GM12878 (cell line): ENCODE results near the gene GRPEL2. TPM values are rescaled to one million over a fixed set of nuclear protein-coding genes. Genes with fewer than 3 reads are reported as not detected.

Experiments used
- ATAC-seq: fragments of 200-7000 bp; cut with Tn5 transposase; 3 replicates; pipeline ENCODE4 v1.9.1; 2020; ENCODE audit warnings: mild to moderate bottlenecking, moderate library complexity
- BruUV-seq: library from RNA; stranded (reverse); fragments of 400-500 nt; replicated peaks from 2 replicates; lab custom pipeline; 2021; lab: Mats Ljungman, UMichigan
- CTCF ChIA-PET: fragments of 300-600 bp; sonication (Branson Sonifier 250); formaldehyde crosslinking; extraction: SDS; loops from one replicate; lab custom pipeline; 2021; ENCODE audit warnings: inconsistent platforms; lab: Yijun Ruan, JAX
- POLR2A ChIA-PET: fragments of 350-600 bp; formaldehyde crosslinking; extraction: SDS; loops from one replicate; lab custom pipeline; 2021; ENCODE audit warnings: inconsistent platforms; lab: Charles Lee
- RAD21 ChIA-PET: fragments of 300-600 bp; sonication (Branson Sonifier 250); formaldehyde crosslinking; loops from one replicate; lab custom pipeline; 2023; ENCODE audit warnings: antibody characterized with exemption; ENCODE audit not compliant: unreplicated experiment; lab: Charles Lee
- SMC1A ChIA-PET: fragments of 300-600 bp; sonication (Branson Sonifier 250); formaldehyde crosslinking; loops from one replicate; lab custom pipeline; 2023; ENCODE audit not compliant: unreplicated experiment, uncharacterized antibody; lab: Charles Lee
- DNase-seq: peaks from one replicate; pipeline ENCODE4 v3.0.0-alpha.2; 2011; ENCODE audit warnings: low read depth, low spot score
- FAIRE-seq: peaks from 3 replicates; lab custom pipeline; 2011; peaks lifted over from hg19 to GRCh38; lab: Jason Lieb, UNC
- H2AFZ ChIP-seq: 2 replicates; pipeline ENCODE4 v1.6.0; 2011; ENCODE audit warnings: low read depth, low read length, control low read depth; ENCODE audit not compliant: control insufficient read depth
- H3K27ac ChIP-seq: 2 replicates; pipeline ENCODE4 v1.5.1; 2011; ENCODE audit warnings: control low read depth; ENCODE audit not compliant: control insufficient read depth, insufficient read depth
- H3K27me3 ChIP-seq, 2 experiments: replicated peaks in 1 of 2; 2 replicates each; pipeline versions ENCODE4 v1.6.0 to v1.6.1; 2011; ENCODE audit warnings: low read length in 1 of 2; ENCODE audit not compliant: control insufficient read depth in 2 of 2, insufficient read depth in 2 of 2
- H3K36me3 ChIP-seq, 2 experiments: 2 replicates each; pipeline ENCODE4 v1.5.1; 2011; ENCODE audit warnings: low read length in 1 of 2; ENCODE audit not compliant: control insufficient read depth in 2 of 2, insufficient read depth in 2 of 2
- H3K4me1 ChIP-seq: 2 replicates; pipeline ENCODE4 v1.6.1; 2011; ENCODE audit warnings: mild to moderate bottlenecking, low read length, moderate library complexity, mixed read lengths; ENCODE audit not compliant: control insufficient read depth, insufficient read depth
- H3K4me2 ChIP-seq: 2 replicates; pipeline ENCODE4 v1.6.0; 2011; ENCODE audit warnings: control low read depth; ENCODE audit not compliant: control insufficient read depth, insufficient read depth
- H3K4me3 ChIP-seq: fragments of 200-600 bp; sonication (generic); 2 replicates; pipeline ENCODE4 v1.5.1; 2016
- H3K79me2 ChIP-seq: 2 replicates; pipeline ENCODE4 v1.6.0; 2011; ENCODE audit warnings: low read length; ENCODE audit not compliant: control insufficient read depth, insufficient read depth
- H3K9ac ChIP-seq: 2 replicates; pipeline ENCODE4 v1.8.0; 2011; ENCODE audit warnings: low read length, control low read depth, mixed read lengths; ENCODE audit not compliant: control insufficient read depth, insufficient read depth
- H3K9me3 ChIP-seq: replicated peaks from 3 replicates; pipeline ENCODE4 v1.5.1; 2011; ENCODE audit warnings: mild to moderate bottlenecking, low read length; ENCODE audit not compliant: control insufficient read depth, insufficient read depth
- H4K20me1 ChIP-seq: 2 replicates; pipeline ENCODE4 v1.6.0; 2011; ENCODE audit not compliant: control insufficient read depth, insufficient read depth
- ATF7 ChIP-seq: fragments of 450-650 bp; IDR thresholded peaks from 2 replicates; pipeline ENCODE4 v1.6.1; 2016; ENCODE audit warnings: low read depth, mild to moderate bottlenecking
- BACH1 ChIP-seq: fragments of 450-650 bp; IDR thresholded peaks from 2 replicates; pipeline ENCODE4 v1.6.1; 2017; ENCODE audit warnings: mild to moderate bottlenecking, borderline replicate concordance
- FOXK2 ChIP-seq: fragments of 450-650 bp; IDR thresholded peaks from 2 replicates; pipeline ENCODE4 v1.6.1; 2017; ENCODE audit warnings: mild to moderate bottlenecking, moderate library complexity
- HDAC2 ChIP-seq: fragments of 200-600 bp; sonication (generic); IDR thresholded peaks from 2 replicates; pipeline ENCODE4 v1.6.1; 2017
- KLF5 ChIP-seq: fragments of 450-650 bp; IDR thresholded peaks from 2 replicates; pipeline ENCODE4 v1.6.1; 2014; ENCODE audit warnings: mild to moderate bottlenecking; ENCODE audit not compliant: partially characterized antibody
- MEF2B ChIP-seq: fragments of 450-650 bp; IDR thresholded peaks from 2 replicates; pipeline ENCODE4 v1.6.1; 2018; ENCODE audit warnings: mild to moderate bottlenecking, moderate library complexity; ENCODE audit not compliant: partially characterized antibody, poor library complexity, severe bottlenecking
- WGBS: methylation state at CpG from one replicate; pipeline ENCODE4 v1.1.6; 2016; ENCODE audit warnings: low lambda C conversion rate; ENCODE audit not compliant: insufficient replicate concordance, insufficient coverage; ENCODE audit errors: missing lambda C conversion rate; 5-methylcytosine and 5-hydroxymethylcytosine counted together
- in situ Hi-C: fragments of 300-500 bp; cut with MboI; formaldehyde crosslinking; loops from 9 replicates; pipeline ENCODE4 v1.14.3; 2018; ENCODE audit warnings: mixed read lengths
- intact Hi-C: fragments of 100-400 bp; cut with micrococcal nuclease; formaldehyde crosslinking; loops from one replicate; pipeline ENCODE4 v1.14.2; 2022; ENCODE audit not compliant: unreplicated experiment
- polyA plus RNA-seq, 11 experiments: library from polyadenylated mRNA; depleted of rRNA in 4 of 11; unstranded in 6 of 11; stranded (reverse) in 5 of 11; fragments of >200 nt; fragmentation: Nextera tagmentation in 4 of 11; fragmentation: Illumina TruSeq in 1 of 11; extraction: Ambion mirVana in 4 of 11; extraction: Trizol in 1 of 11; gene quantifications; 1 replicate in 1 of 11; 2 replicates in 10 of 11; pipeline versions ENCODE4 v1.2.1 to v1.2.3, GENCODE V29; 2011 to 2016; ENCODE audit warnings: inconsistent platforms in 2 of 11, missing spikeins in 2 of 11, low read depth in 1 of 11
- total RNA-seq, 4 experiments: library from RNA; depleted of rRNA in 3 of 4; stranded (reverse); fragments of >200 nt in 3 of 4; fragmentation: Illumina TruSeq in 1 of 4; extraction: Trizol in 1 of 4; gene quantifications; 2 replicates each; pipeline versions ENCODE4 v1.2.1 to v1.2.3, GENCODE V29; 2013 to 2021
- TF ChIP-seq, protein P1 (sequence below): fragments of 450-650 bp; IDR thresholded peaks from 2 replicates; pipeline ENCODE4 v1.6.1; 2017; ENCODE audit warnings: low read depth, mild to moderate bottlenecking, moderate library complexity

GRPEL2 gene
- total and polyA plus RNA-seq, 10 of the 15 experiments (the other 5 are each of a cell fraction or from before 2014, with no cell fraction given), result 4.4 to 20.2 (median 14.1) TPM

DNA sequence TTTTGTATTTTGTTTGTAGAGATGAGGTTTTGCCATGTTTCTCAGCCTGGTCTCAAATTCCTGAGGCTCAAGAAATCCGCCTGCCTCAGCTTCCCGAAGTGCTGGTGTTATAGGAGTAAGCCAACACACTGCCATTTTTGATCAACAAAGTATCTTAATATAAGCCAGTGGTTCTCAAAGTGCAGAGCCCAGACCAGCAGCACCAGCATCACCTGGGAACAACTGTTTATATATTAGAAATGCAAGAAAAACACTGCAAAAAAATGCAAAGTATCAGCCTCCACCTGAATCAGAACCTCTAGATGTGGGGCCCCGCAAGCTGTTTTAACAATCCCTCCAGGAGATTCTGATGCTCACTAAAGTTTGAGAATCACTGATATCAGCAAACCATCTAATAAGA lies 27.6 kb downstream of the GRPEL2 start:
- ChIA-PET POLR2A (no interaction called here), SMC1A (interaction anchor here (0.5 to 3.3 kb wide), 13 partner anchors 12 to 248 kb away, joined by 3 to 18 read pairs (median 4); partner anchors contain the start of gene GRPEL2), RAD21 (interaction anchor here (1.3 kb wide), 1 partner anchor 56 kb away, joined by 5 read pairs; no protein-coding TSS in a partner anchor), CTCF (interaction anchor here (0.5 to 6.6 kb wide), 16 partner anchors 8 to 640 kb away, joined by 3 to 90 read pairs (median 4); partner anchors contain the start of gene CSNK1A1)
- Histone ChIP-seq H4K20me1 (no peaks in the 10 kb centered on the region), H3K79me2 (no peaks in the 10 kb centered on the region), H3K4me1 (no peaks in the 10 kb centered on the region), H3K4me2 (no peak overlapping the region), H3K27ac (no peak overlapping the region), H3K9ac (no peak overlapping the region), H2AFZ (no peak overlapping the region), H3K4me3 (no peak overlapping the region), H3K9me3 (no peaks in the 10 kb centered on the region), H3K36me3 (no peaks in the 10 kb centered on the region), H3K27me3 (no peaks in the 10 kb centered on the region; a peak in 1 of 4 replicates)
- 70% methylated on average over 3 of the region's 3 CpGs for WGBS
- TF ChIP-seq, protein P1, sequence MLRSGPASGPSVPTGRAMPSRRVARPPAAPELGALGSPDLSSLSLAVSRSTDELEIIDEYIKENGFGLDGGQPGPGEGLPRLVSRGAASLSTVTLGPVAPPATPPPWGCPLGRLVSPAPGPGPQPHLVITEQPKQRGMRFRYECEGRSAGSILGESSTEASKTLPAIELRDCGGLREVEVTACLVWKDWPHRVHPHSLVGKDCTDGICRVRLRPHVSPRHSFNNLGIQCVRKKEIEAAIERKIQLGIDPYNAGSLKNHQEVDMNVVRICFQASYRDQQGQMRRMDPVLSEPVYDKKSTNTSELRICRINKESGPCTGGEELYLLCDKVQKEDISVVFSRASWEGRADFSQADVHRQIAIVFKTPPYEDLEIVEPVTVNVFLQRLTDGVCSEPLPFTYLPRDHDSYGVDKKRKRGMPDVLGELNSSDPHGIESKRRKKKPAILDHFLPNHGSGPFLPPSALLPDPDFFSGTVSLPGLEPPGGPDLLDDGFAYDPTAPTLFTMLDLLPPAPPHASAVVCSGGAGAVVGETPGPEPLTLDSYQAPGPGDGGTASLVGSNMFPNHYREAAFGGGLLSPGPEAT, result no peak
- no peak for TF ChIP-seq ATF7
- TF ChIP-seq MEF2B, result no peak
- no peak for TF ChIP-seq KLF5
- TF ChIP-seq FOXK2, result no peak
- no peak for TF ChIP-seq HDAC2
- TF ChIP-seq BACH1, result no peak
- DNase-seq (no peak), FAIRE-seq (no peak), ATAC-seq (no peak)
- no TSS peak for BruUV-seq
- intact Hi-C loops (no loop called here), in situ Hi-C loops (loop anchor here (5.0 kb wide), 1 partner anchor 179 kb away; the partner anchor contains the start of gene CSNK1A1)
